MG63 (cell line): ENCODE measurements around the gene ZMYM4. TPM values are rescaled to one million over a fixed set of nuclear protein-coding genes. Genes with fewer than 3 reads are reported as not detected.

Experiments used
- DNase-seq: peaks from one replicate; pipeline ENCODE4 v3.0.0-alpha.2; 2020
- H3K27me3 ChIP-seq: fragments of 250-450 bp; sonication (Bioruptor Pico); 2 replicates; pipeline ENCODE4 v1.5.1; 2020; ENCODE audit warnings: mild to moderate bottlenecking, moderate library complexity
- H3K36me3 ChIP-seq: fragments of 250-450 bp; sonication (Bioruptor Pico); 2 replicates; pipeline ENCODE4 v1.5.1; 2020; ENCODE audit warnings: mild to moderate bottlenecking, moderate library complexity
- H3K4me3 ChIP-seq: fragments of 250-450 bp; sonication (Bioruptor Pico); 2 replicates; pipeline ENCODE4 v1.5.1; 2020; ENCODE audit warnings: mild to moderate bottlenecking, moderate library complexity
- H3K9me3 ChIP-seq: fragments of 250-450 bp; sonication (Bioruptor Pico); 2 replicates; pipeline ENCODE4 v1.5.1; 2020; ENCODE audit warnings: mild to moderate bottlenecking, moderate library complexity
- total RNA-seq: library from RNA; depleted of rRNA; stranded (reverse); fragments of >200 nt; shearing (Covaris generic); gene quantifications from 2 replicates; pipeline ENCODE4 v1.2.3, GENCODE V29; 2014; ENCODE audit warnings: low replicate concordance

The ZMYM4 gene
- total RNA-seq, 1 experiment from 2014 or later = 27.8 TPM

GRCh38 chr1:35266306-35266705 lies 2.2 kb upstream of the ZMYM4 start:
- Histone ChIP-seq H3K4me3 (no peak overlapping the region), H3K9me3 (no peaks in the 10 kb centered on the region), H3K36me3 (no peaks in the 10 kb centered on the region), H3K27me3 (no peaks in the 10 kb centered on the region)
- no peak for DNase-seq

GRCh38 chr1:35269201-35269988 lies 886 bp downstream of the ZMYM4 start:
- H3K9me3 ChIP-seq = no peaks in the 10 kb centered on the region
- H3K36me3 ChIP-seq = peaks cover 8% of the 10 kb centered on the region
- peak overlapping the region; percentile 73 for H3K4me3 ChIP-seq
- no peaks in the 10 kb centered on the region for H3K27me3 ChIP-seq
- DNase-seq = no peak

- no peaks in the 10 kb centered on the region for H3K9me3 ChIP-seq
Measured at GRCh38 chr1:35269989-35270289, 1.4 kb downstream of the ZMYM4 start.

GRCh38 chr1:35270836-35271235 lies 2.3 kb downstream of the ZMYM4 start:
- Histone ChIP-seq H3K4me3 (no peak overlapping the region), H3K36me3 (peaks cover 8% of the 10 kb centered on the region), H3K27me3 (no peaks in the 10 kb centered on the region), H3K9me3 (no peaks in the 10 kb centered on the region)
- no peak for DNase-seq

More at GRCh38 chr1:35269989-35270289, 1.4 kb downstream of the ZMYM4 start:
- H3K27me3 ChIP-seq = no peaks in the 10 kb centered on the region
- H3K4me3 ChIP-seq = peak overlapping the region; percentile 73
- H3K36me3 ChIP-seq = peaks cover 8% of the 10 kb centered on the region
- no peak for DNase-seq

GRCh38 chr1:35274197-35274596 lies 5.7 kb downstream of the ZMYM4 start:
- Histone ChIP-seq H3K27me3 (no peaks in the 10 kb centered on the region), H3K9me3 (no peaks in the 10 kb centered on the region), H3K36me3 (peaks cover 14% of the 10 kb centered on the region), H3K4me3 (no peak overlapping the region)
- no peak for DNase-seq

- Histone ChIP-seq H3K27me3 (no peaks in the 10 kb centered on the region), H3K36me3 (peaks cover 33% of the 10 kb centered on the region), H3K4me3 (no peak overlapping the region), H3K9me3 (peaks cover 8% of the 10 kb centered on the region)
- no peak for DNase-seq
Measured at GRCh38 chr1:35278886-35279554, 10.5 kb downstream of the ZMYM4 start.

GRCh38 chr1:35279555-35279904 lies 11.0 kb downstream of the ZMYM4 start:
- peaks cover 8% of the 10 kb centered on the region for H3K9me3 ChIP-seq
- DNase-seq = no peak
- H3K27me3 ChIP-seq = no peaks in the 10 kb centered on the region
- no peak overlapping the region for H3K4me3 ChIP-seq
- peaks cover 33% of the 10 kb centered on the region for H3K36me3 ChIP-seq

- Histone ChIP-seq H3K9me3 (peaks cover 8% of the 10 kb centered on the region), H3K4me3 (no peak overlapping the region), H3K36me3 (peaks cover 33% of the 10 kb centered on the region), H3K27me3 (no peaks in the 10 kb centered on the region)
- no peak for DNase-seq
Measured at GRCh38 chr1:35280006-35280405, 11.5 kb downstream of the ZMYM4 start.

- peaks cover 8% of the 10 kb centered on the region for H3K9me3 ChIP-seq
- H3K4me3 ChIP-seq = no peak overlapping the region
- no peaks in the 10 kb centered on the region for H3K27me3 ChIP-seq
Measured at GRCh38 chr1:35281565-35281964, 13.1 kb downstream of the ZMYM4 start.

GRCh38 chr1:35282172-35282571 lies 13.7 kb downstream of the ZMYM4 start:
- no peak for DNase-seq
- Histone ChIP-seq H3K4me3 (no peak overlapping the region), H3K36me3 (peaks cover 33% of the 10 kb centered on the region), H3K27me3 (no peaks in the 10 kb centered on the region), H3K9me3 (peaks cover 8% of the 10 kb centered on the region)

More at GRCh38 chr1:35281565-35281964, 13.1 kb downstream of the ZMYM4 start:
- peaks cover 33% of the 10 kb centered on the region for H3K36me3 ChIP-seq
- DNase-seq = no peak

- peaks cover 25% of the 10 kb centered on the region for H3K36me3 ChIP-seq
- no peak for DNase-seq
- H3K4me3 ChIP-seq = no peak overlapping the region
- no peaks in the 10 kb centered on the region for H3K27me3 ChIP-seq
- H3K9me3 ChIP-seq = peaks cover 8% of the 10 kb centered on the region
Measured at GRCh38 chr1:35284852-35285251, 16.3 kb downstream of the ZMYM4 start.

- H3K4me3 ChIP-seq = no peak overlapping the region
- H3K9me3 ChIP-seq = peaks cover 8% of the 10 kb centered on the region
- H3K27me3 ChIP-seq = no peaks in the 10 kb centered on the region
- DNase-seq = no peak
- peaks cover 23% of the 10 kb centered on the region for H3K36me3 ChIP-seq
Measured at GRCh38 chr1:35285771-35286606, 17.5 kb downstream of the ZMYM4 start.

- Histone ChIP-seq H3K4me3 (no peak overlapping the region), H3K36me3 (peaks cover 12% of the 10 kb centered on the region), H3K27me3 (no peaks in the 10 kb centered on the region), H3K9me3 (no peaks in the 10 kb centered on the region)
- peak; percentile 29 for DNase-seq
Measured at GRCh38 chr1:35287807-35288640, 19.5 kb downstream of the ZMYM4 start.

- no peak overlapping the region for H3K4me3 ChIP-seq
- peaks cover 16% of the 10 kb centered on the region for H3K36me3 ChIP-seq
- no peaks in the 10 kb centered on the region for H3K27me3 ChIP-seq
- no peak for DNase-seq
- H3K9me3 ChIP-seq = no peaks in the 10 kb centered on the region
Measured at GRCh38 chr1:35288761-35289160, 20.3 kb downstream of the ZMYM4 start.

GRCh38 chr1:35290452-35290851 lies 21.9 kb downstream of the ZMYM4 start:
- no peak for DNase-seq
- Histone ChIP-seq H3K4me3 (no peak overlapping the region), H3K36me3 (peaks cover 20% of the 10 kb centered on the region), H3K27me3 (no peaks in the 10 kb centered on the region), H3K9me3 (no peaks in the 10 kb centered on the region)

- Histone ChIP-seq H3K27me3 (no peaks in the 10 kb centered on the region), H3K36me3 (peaks cover 20% of the 10 kb centered on the region), H3K9me3 (no peaks in the 10 kb centered on the region), H3K4me3 (no peak overlapping the region)
- DNase-seq = no peak
Measured at GRCh38 chr1:35294809-35295208, 26.3 kb downstream of the ZMYM4 start.
